Pancreas (tissue), 10 donors: ENCODE measurements around the gene DDX42. TPM values are rescaled to one million over a fixed set of nuclear protein-coding genes. Genes with fewer than 3 reads are reported as not detected.

ENCODE experiments used
- ATAC-seq, 4 donors: fragments of 200-7000 bp; cut with Tn5 transposase; one replicate each; pipeline versions ENCODE4 v1.8.0 to v1.9.1; 2020; ENCODE audit warnings: mild to moderate bottlenecking in 4 of 4, moderate library complexity in 4 of 4
- DNase-seq, 6 donors: peaks; one replicate each; pipeline ENCODE4 v3.0.0-alpha.2; 2020
- FAIRE-seq: peaks from 2 replicates; lab custom pipeline; 2012; peaks lifted over from hg19 to GRCh38; lab: Jason Lieb, UNC
- H3K27ac ChIP-seq, 4 donors: fragments of 200-600 bp; sonication (generic); 1 replicate in 3 of 4; 2 replicates in 1 of 4; pipeline versions ENCODE4 v1.5.0 to v1.8.0; 2020
- H3K27me3 ChIP-seq, 4 donors: fragments of 200-600 bp; one replicate each; pipeline ENCODE4 v1.8.0; 2021
- H3K36me3 ChIP-seq, 3 donors: fragments of 200-600 bp; sonication (generic) in 1 of 3; one replicate each; pipeline versions ENCODE4 v1.5.0 to v1.8.0; 2020 to 2021
- H3K4me1 ChIP-seq, 3 donors: fragments of 200-600 bp; one replicate each; pipeline ENCODE4 v1.8.0; 2021
- H3K4me3 ChIP-seq, 4 donors: fragments of 200-600 bp; sonication (generic) in 2 of 4; one replicate each; pipeline versions ENCODE4 v1.5.0 to v1.8.0; 2020 to 2021
- H3K9me3 ChIP-seq, 4 donors: fragments of 200-600 bp; one replicate each; pipeline ENCODE4 v1.8.0; 2021
- CTCF ChIP-seq, 4 donors: fragments of 200-600 bp; sonication (generic) in 3 of 4; IDR thresholded peaks; one replicate each; pipeline versions ENCODE4 v1.5.0 to v1.8.0; 2021; ENCODE audit warnings: antibody characterized with exemption in 4 of 4
- WGBS, 2 donors: extraction: QIAGEN DNeasy Blood & Tissue Kit; methylation state at CpG; one replicate each; pipeline ENCODE4 v1.1.7; 2013; 5-methylcytosine and 5-hydroxymethylcytosine counted together
- intact Hi-C, 3 donors: fragments of 100-400 bp; cut with DNase I; formaldehyde crosslinking; loops; one replicate each; pipeline versions ENCODE4 v1.11.1 to v1.14.2; 2022
- polyA plus RNA-seq, 2 donors: library from polyadenylated mRNA; stranded (reverse); fragments of 200-250 nt; gene quantifications; one replicate each; pipeline ENCODE4 v1.2.3, GENCODE V29; 2013
- total RNA-seq, 6 donors: library from RNA; stranded (reverse); fragmentation: NEBNext Ultra II Directional in 4 of 6; extraction: Animal tissue kit (Norgen Biotek cat#: 25700) in 4 of 6; gene quantifications; one replicate each; pipeline versions ENCODE4 v1.2.1 to v1.2.4, GENCODE V29; 2021 to 2023
- donor health status: healthy with polysubstance abuse.
- donor health status: DM: no; HTN: no; CAD: no; lungs with moderate emphysema.
- donor health status: DM: no; HTN: no; CAD: no.
- donor health status: control.
- donor health status: control.
- donor health status: Bipolar disorder and iron deficiency.
- donor health status: DM: yes; HTN: yes; CAD: no.
- donor health status: DM: no; HTN: no; CAD: no.
- donor health status: DM: no; HTN: no; CAD: no.
- donor health status: DM: yes; HTN: yes; CAD: no.

DDX42 gene
- total and polyA plus RNA-seq, 8 donors, result 52.6 to 90.4 (median 75.3) TPM

- H3K36me3 ChIP-seq, result peaks cover 0 to 79% (median 40%) of the 10 kb centered on the region in 3 donors
- H3K27ac ChIP-seq, result no peak overlapping the region
- H3K4me1 ChIP-seq, result peaks cover 4 to 12% (median 7%) of the 10 kb centered on the region in 3 donors
- 80 to 84% methylated on average over 6 of the region's 6 CpGs for WGBS, 2 donors
- intact Hi-C loops, result no loop called here
- no peak for TF ChIP-seq CTCF (IDR thresholded peaks at IDR 0.05)
- DNase-seq (no peak), FAIRE-seq (no peak), ATAC-seq (no peak)
- no peak overlapping the region for H3K4me3 ChIP-seq
- H3K27me3 ChIP-seq, result no peaks in the 10 kb centered on the region
- no peaks in the 10 kb centered on the region for H3K9me3 ChIP-seq
These were observed 47.8 kb downstream of the DDX42 start for GRCh38 chr17:63821804-63822203.

GRCh38 chr17:63822537-63822936 lies 48.6 kb downstream of the DDX42 start:
- TF ChIP-seq CTCF (IDR thresholded peaks at IDR 0.05), result no peak
- Histone ChIP-seq H3K4me3 (no peak overlapping the region), H3K27ac (no peak overlapping the region), H3K4me1 (peaks cover 4 to 12% (median 7%) of the 10 kb centered on the region in 3 donors), H3K9me3 (no peaks in the 10 kb centered on the region), H3K27me3 (no peaks in the 10 kb centered on the region), H3K36me3 (peaks cover 0 to 72% (median 36%) of the 10 kb centered on the region in 3 donors)
- intact Hi-C loops, result no loop called here
- DNase-seq (no peak), FAIRE-seq (no peak), ATAC-seq (no peak)

GRCh38 chr17:63823659-63824331 lies 49.8 kb downstream of the DDX42 start:
- H3K27me3 ChIP-seq, result no peaks in the 10 kb centered on the region
- H3K4me1 ChIP-seq, result peaks cover 4 to 20% (median 13%) of the 10 kb centered on the region in 3 donors
- peaks cover 0 to 59% (median 25%) of the 10 kb centered on the region in 3 donors for H3K36me3 ChIP-seq
- no peak for FAIRE-seq
- intact Hi-C loops, result no loop called here
- no peak for ATAC-seq
- 91 to 92% methylated on average over 13 of the region's 13 CpGs for WGBS, 2 donors
- TF ChIP-seq CTCF (IDR thresholded peaks at IDR 0.05), result no peak
- H3K27ac ChIP-seq, result no peak overlapping the region
- peak in 1 of 6 donors; percentile 28 for DNase-seq
- H3K9me3 ChIP-seq, result no peaks in the 10 kb centered on the region
- no peak overlapping the region for H3K4me3 ChIP-seq

- Histone ChIP-seq H3K36me3 (peaks cover 0 to 55% (median 23%) of the 10 kb centered on the region in 3 donors), H3K4me1 (peaks cover 4 to 22% (median 18%) of the 10 kb centered on the region in 3 donors), H3K27me3 (no peaks in the 10 kb centered on the region), H3K4me3 (no peak overlapping the region), H3K27ac (no peak overlapping the region), H3K9me3 (no peaks in the 10 kb centered on the region)
- ATAC-seq (no peak), DNase-seq (no peak), FAIRE-seq (no peak)
- intact Hi-C loops, result no loop called here
- TF ChIP-seq CTCF (IDR thresholded peaks at IDR 0.05), result no peak
- 90% methylated on average over 9 of the region's 9 CpGs for WGBS, 2 donors
These were observed 50.4 kb downstream of the DDX42 start for GRCh38 chr17:63824362-63824761.

GRCh38 chr17:63826468-63827001 lies 52.6 kb downstream of the DDX42 start:
- Histone ChIP-seq H3K27me3 (no peaks in the 10 kb centered on the region), H3K27ac (peak overlapping the region; percentile 73 to 91 (median 82)), H3K9me3 (no peaks in the 10 kb centered on the region), H3K4me3 (peak overlapping the region; percentile 81 to 96 (median 93)), H3K36me3 (peaks cover 0 to 55% (median 33%) of the 10 kb centered on the region in 3 donors), H3K4me1 (peaks cover 4 to 21% (median 21%) of the 10 kb centered on the region in 3 donors)
- FAIRE-seq, result no peak
- peak in 2 of 6 donors; percentile 26 to 60 for DNase-seq
- ATAC-seq, result peak; percentile 3 to 11 (median 5)
- no peak for TF ChIP-seq CTCF (IDR thresholded peaks at IDR 0.05)
- intact Hi-C loops, result no loop called here
- 0 to 1% methylated on average over 31 of the region's 31 CpGs for WGBS, 2 donors
